Measurements from ENCODE around the gene CHRM1.

Gene CHRM1

DNA sequence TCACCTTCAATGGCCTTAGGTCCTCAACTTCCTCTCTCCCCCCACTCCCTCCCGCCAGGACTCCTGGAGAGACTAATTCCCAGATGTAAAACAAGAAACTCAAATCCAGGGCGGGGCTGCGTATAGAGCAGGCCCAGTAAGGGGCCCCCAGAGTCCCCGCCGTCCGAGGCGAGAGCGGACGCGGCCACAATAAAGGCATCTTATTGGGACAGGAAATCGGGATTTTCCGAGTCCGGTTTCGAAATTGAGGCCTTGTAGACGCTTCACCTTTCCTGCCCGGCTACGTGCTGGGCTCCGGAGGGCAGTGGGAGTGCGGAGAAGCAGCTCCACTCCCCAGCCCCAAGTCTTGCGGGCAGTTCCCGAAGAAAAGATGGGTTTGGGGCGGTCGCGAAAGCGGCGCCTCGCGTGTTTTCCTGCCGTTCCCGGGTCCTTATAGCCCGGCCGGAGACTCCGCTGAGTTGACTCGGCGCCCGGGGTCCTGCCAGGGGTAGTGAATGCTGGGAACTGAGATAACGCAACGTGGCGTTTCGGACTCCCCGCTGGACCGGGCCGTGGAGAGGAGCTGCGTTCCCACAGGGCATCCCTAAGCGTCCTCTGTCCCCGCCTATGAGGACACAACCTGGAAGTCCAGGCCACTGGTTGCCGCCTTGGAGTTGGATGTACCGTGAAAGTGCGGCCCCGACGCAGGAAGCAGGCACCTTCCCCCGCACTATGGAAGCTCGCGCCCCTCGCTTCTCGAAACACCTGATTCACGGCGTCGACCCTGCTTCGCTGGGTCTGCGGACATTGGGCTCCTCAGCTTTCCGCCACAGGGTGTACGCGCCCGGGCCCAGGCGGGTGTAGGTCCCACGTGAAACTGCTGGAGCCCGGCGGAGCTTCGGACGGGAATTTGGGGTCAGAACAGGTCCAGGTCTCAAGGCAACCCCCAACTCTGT lies 4.8 kb upstream of the CHRM1 start:
- DNase-seq, result no peak

DNA sequence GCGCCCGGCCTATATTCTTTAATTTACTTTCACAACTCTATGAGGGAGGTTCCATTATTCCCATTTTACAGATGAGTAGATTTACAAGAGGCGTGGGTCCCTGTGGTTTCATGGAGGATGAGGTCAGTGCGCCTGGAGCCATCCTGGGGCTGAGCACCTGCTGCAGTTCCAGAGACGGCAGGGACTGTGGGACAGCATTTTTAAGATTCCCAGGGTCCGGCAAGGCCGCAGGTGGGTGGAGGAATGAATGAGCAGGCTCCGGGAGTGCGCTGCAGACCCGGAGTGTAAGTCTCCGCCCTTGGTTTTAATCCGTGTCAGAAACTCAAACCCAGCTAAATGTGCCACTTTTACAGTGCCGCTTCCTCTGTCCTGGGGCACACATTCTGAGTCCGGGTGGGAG lies 4.1 kb upstream of the CHRM1 start:
- no peak for DNase-seq

DNA sequence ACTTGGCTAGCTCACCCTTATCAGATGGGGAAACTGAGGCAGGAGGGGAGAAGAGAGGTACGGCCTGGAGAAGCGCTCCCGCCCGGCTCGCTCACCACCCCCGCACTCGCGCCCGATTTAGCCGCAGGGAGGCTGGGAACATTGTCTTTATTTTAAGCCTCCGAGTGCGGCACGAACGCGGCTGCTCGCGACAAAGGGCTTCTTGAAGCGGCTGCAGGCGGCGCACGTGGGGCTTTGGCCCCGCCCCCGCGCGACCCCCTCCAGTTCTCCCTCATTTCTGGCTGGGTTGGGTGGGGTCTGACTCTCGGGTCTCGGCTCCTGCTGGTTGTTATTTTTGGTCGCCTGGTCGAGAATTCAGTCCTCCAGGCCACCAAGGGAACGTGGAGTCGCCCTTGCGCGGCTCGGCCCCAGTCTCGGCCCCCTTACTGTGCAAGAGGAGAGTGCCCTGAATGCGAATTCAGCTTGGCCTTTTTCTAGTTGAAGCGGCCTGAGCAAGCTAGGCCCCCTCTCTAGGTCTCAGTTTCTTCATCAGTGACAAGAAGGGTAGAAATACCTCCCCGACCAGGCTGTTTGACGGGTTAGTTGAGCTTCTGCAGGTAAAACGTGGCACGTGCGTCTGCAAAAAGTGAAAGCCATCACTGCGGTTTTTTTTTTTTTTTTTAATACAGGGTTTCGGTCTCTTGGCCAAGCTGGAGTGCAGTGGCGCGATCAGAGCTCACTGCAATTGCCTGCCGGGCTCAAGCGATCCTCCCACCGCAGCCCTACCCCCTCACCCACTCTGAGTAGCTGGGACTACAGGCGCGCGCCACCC lies 2.6 kb upstream of the CHRM1 start:
- no peak for DNase-seq

DNA sequence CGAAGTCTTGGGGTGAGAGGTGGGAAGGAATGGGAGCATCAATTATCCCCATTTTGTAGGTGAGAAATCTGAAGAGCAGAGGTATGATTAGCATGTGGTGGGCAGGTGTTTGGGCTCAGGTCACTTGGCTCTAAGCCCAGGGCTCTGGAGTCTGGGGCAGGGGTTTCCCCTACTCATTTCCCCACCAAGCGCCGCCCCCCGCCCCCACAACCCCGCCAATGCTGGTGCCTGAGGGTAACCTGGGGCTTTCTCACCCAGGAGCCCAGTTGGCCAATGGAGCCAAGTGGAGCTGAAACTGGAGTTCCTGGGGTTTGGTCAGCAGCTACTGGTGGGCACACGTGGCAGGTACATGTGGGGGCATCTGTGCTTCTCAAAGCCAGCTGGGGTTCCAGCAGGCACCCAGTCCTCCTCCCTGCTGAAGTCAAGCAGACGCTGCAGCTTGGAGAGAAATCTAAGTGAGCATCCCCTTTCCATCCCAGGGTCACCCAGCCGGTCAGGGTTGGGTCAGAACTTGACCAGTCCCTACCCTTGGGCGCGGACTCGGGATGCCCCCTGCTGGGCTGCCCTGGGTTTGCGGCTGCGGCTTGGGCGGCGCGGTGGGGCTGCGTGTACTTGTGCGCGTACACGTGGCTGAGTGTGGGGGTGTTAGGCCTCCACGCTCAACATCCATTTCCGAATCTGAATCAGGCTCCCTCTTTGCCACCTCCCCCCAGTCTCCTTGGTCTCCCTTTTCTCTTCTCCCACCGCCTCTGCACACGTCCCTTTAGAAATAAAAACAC lies 1.7 kb upstream of the CHRM1 start:
- no peak for DNase-seq

DNA sequence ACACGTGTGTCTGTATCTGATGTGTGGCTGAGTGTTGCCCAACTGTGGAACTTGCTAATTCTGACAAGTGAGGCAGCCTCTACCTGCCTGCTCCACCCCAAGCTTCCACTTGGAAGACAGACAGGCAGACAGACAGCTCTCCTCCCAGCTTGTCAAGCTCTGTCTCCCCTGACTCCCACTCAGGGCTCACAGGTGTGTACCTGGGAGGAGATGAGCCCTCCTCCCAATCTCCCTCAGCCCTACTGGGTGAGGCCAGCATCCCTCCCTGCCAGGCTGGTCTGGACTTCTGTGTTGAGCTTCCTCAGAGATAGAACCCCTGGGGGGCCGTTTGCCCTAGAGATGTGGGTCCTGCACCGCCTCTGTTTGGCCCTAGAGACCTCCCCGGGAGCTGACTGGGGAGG lies 1.0 kb upstream of the CHRM1 start:
- DNase-seq, result no peak

DNA sequence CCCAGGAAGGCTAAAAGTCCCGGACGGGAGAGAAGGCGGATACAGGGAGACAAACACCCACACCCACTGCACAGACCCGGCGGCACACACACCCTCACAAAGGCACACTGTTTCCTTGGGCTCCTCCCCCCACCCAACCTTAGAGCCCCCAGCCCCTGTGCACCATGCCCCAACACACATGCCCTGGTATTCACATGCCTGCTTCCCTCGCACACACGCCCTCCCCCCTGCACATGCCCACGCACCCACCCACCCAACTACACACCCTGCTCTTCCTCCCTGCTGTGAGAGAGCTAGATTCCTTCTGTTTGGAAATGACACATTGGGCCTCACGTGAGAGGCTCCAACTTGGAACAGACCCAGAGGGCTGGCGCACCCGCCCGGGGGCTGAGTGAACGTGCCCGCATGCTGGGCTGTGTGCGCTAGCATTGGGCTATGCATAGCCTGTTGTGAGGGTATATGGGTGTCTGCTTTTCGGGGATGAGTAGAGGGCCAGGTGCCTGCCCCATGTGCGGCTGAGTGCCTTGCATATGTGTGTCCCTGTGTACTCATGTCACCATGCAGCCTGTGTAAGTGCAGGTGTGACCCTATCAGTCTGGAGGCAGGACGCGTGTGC lies 518 bp upstream of the CHRM1 start:
- no peak for DNase-seq

DNA sequence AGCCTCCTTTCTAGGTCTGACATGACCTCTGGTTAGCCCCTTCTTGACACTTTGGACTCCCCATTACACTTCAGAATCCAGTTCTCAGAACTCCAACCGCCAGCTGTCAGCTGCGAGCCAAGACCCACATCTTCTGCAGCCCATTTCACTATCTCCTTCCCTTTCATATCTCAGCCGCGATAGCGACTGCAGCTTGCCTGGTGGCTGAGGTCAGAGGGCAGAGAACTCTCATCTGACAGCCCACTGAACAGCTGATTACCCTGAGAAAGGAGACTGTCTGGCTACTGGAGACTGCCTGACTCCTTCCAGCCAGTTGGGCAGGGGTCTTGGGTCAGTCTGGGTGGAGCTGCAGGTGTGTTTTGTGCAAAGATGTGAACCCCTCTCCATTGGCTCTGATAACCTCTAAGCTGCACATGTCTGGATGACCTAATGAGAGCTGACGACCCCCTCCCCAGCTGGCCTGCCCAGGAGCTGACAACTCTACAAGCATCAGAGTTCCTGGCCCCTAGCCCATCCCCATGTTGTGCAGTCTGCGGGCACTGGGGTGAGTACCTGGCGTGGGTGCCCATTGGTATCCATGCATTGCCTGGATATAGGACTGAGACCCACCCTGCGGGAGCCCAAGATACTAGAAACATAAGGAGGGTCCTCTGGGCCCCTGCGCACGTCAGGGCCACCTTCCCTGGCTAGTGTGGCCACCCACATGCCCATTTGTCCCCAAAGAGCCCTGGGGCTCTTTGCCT lies 1.1 kb downstream of the CHRM1 start:
- no peak for DNase-seq

DNA sequence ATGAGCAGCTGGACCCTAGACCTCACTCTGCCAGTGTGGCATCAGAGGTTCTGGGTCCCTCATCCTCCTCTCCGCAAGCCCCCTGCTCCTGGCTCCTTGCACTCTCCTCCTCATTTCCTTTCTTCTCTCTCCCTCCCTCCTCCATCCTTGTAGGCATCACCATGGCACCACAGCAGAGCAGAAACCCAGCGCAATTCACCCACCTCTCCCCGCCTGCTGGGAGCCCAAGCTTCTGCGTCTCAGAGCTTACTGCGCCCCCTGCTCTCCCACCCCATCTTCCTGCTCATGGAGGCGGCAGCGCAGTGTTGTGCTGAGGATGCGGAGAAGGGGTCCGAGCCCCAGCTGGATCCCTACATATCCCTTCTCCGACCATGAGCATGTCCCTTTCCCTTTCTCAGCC lies 1.7 kb downstream of the CHRM1 start:
- DNase-seq, result no peak

DNA sequence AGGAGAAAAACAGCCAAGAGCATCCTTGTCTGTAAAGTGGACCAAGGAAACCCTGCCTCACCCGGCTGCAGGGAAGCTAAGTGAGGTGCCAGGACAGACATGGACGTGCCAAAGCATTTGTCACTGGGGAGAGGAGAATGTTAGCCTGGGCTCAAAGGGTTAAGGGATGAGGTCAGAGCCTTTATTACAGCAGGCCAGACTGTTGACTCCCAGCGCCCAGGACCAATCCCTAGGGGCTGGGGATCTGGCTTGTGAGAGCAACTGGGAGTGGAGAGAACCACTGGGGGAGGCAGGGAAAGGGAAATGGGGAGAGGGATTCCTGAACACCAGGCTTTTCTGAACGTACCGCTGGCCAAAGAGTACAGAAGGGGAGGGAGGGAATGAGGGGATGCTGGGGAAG lies 2.6 kb downstream of the CHRM1 start:
- DNase-seq, result no peak

DNA sequence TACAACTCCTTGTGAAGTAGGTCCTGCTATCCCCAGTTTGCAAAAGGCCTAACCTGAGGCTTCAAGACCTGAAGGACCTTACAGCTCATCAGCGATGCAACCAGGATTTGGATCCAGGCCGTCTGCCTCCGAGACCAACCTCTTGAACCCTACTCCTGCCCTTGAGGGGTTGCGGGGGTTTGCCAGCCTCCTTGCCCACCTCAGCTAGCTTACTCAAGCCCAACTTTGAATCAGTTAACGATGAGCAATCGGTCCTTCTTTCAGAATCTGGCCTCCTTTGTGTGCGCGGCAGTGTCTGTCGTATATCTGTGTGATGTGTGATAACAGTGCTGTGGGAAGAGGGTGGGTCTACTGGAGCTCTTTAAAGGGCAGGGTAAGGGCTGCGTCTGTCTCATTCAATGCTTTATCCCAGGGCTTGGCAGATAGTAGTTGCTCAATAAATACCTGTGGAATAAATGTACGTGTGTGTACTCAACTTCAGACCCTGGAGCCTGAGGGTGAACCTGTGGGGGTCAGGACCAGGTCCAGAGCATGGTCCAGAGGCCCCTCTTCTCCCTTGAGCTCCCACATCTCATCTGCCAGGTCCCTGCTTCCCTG lies 3.2 kb downstream of the CHRM1 start:
- no peak for DNase-seq

DNA sequence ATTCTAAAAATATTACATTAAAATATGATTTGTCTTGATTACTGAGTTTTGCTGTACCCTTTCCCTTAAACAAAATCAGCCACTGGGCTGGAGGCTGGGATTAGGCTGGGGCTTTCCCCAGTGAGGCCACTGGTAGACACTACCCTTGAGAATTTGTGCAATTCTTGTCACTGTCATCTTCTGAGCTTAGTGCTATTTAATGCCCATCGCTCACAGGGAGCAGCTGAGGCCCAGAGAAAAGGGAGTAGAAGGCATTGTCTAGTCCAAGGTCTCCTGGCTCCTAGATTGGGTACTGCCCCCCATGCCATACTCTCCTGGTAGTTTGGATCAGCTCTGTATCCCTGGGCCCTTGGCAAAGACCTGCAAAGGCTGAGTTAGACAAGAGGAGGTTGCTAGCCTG lies 6.7 kb downstream of the CHRM1 start:
- DNase-seq, result no peak

DNA sequence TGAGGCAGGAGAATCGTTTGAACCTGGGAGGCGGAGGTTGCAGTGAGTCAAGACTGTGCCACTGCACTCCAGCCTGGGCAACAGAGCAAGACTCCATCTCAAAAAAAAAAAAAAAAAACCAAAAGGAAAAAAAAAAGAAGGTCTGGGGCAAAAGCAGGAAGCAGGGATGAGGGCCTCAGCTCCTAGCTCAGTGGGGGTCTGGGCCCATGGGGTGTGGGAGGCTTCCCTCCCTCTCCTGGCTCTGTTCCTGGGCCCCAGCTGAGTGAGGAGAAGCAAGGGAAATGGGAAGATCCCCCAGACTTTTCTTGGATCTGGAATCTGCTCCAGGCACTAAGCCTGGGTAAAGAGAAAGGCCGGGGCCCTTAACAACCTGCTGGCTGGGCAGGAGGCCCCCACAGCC lies 8.9 kb downstream of the CHRM1 start:
- no peak for DNase-seq

DNA sequence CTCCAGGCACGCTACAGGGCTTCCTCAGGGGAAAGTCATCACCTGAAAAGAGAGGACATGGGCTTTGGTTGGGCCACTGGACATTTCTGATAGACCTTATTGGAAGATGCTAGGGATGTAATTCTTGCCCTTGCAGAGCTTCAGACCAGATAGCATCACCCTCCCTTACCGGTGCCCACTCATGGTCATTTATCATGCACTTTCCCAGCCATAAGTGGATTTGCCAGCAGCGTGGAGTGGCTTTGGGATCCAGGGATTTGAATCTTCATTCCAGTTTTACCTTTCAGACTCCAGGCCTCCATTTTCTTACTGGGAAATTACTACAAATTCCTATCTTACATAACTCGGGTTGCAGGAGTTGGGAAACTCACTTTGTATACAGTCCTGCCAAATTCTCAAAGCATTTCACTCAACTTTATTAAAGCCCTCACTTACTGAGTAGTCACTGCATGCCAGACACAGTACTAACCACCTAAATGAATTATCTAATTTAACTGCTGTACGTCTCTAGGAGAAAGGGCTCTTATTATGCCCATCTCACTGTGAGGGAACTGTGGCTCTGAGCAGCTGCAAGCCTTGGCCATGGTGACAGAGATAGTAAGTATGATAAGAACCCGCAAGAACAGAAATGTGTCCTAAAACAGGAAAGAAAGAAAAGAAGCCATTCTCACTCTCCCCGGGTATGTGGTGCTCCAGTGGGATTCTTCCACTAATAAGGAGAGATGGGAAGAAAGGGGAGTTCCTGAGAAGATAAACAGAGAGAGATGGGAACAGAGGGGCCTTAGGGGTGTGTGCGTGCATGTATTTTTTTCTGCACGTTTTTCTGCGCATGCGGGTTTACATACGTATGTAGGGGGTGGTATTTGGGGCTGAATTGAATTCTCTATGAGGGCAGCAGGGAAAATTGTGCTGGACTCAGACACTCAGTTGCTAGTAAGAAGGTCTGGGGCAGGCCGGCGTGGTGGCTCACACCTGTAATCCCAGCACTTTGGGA lies 9.7 kb downstream of the CHRM1 start:
- DNase-seq, result no peak

DNA sequence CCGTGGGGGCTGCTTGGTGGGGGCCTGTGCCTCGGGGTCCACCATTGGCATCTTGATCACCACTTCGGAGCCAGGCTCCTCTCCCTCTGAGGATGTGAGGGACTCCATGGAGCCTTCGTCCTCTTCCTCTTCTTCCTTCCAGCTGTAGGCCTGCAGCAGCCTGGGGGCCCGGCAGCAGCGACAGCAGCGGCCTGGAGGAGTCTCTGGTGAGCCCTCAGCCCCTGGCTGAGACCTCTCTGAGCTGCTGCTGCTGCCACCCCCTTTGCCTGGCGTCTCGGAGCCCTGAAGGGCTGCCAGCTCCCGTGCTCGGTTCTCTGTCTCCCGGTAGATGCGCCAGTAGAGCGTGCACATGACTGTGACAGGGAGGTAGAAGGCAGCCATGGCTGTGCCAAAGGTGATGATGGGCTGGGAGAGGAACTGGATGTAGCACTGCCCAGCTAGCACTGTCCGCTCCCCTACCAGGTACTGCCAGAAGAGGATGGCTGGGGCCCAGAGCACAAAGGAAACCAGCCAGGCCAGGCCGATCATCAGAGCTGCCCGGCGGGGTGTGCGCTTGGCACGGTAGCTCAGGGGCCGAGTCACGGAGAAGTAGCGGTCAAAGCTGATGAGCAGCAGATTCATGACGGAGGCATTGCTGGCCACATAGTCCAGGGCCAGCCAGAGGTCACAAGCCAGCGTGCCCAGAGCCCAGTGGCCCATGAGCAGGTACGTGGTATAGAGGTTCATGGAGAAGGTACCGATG lies 10.9 kb downstream of the CHRM1 start:
- DNase-seq, result no peak

DNA sequence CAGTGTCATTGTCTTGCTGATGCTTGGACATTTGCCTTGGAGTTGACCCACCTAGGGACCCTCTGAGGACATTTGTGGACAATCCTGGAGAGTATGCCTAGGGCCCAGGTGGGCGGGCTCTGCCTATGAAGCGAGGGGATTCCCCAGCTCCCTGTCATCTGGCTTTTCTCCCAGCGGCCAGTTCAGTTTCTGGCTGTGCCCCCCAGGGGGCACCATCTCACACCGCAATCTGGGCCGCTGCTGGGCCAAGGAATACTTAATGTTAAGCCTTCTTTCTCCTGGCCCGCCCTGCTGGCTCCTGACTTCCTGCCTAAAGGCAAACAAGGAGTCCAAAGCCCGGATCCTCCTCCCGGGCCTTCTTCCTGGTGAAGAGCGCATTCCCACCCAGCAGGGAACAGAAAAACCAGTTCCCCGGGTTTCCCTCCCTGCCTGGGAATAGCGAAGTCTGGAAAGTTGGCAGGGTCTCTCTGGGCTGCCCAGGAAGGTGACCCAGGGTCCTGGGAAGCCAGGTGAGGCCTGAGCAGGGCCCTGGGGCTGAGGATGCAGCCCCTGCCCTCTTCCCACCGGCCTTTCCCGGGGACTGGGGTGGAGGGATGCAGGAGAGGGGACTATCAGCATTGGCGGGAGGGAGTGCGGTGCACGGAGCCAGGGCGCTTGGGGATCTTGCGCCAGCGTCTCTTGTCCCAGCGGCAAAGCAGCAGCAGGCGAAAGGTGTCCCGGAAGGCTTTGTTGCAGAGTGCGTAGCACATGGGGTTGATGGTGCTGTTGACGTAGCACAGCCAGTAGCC lies 11.9 kb downstream of the CHRM1 start:
- no peak for DNase-seq

DNA sequence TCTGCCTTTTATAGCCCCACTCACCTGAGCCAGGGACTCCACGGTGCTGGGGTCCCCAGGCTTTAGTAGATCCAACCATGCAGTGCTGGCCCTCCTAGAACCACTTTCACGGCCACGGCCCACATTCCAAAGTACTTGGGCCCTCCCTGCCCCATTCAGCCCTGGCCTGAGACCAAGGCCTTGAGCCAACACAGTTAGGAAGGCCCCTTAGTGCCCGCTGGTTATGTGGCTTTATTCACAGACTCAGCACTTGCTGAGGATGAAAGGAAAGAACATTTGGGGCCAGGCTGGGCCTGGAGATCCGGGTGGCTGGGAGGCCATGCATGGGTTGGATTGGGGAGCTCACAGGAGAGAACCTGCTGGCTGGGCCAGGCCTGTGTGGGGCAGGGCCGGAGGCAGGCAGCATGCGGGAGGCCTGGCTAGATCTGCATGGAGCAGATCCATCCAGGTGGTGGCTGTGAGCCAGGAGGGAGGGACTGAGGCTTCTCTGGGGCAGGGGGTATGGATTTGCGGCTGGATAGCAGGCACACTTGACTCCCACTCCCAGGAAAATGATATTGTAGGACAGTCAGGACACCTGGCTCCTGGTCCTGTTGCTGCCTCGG lies 12.6 kb downstream of the CHRM1 start:
- no peak for DNase-seq

DNA sequence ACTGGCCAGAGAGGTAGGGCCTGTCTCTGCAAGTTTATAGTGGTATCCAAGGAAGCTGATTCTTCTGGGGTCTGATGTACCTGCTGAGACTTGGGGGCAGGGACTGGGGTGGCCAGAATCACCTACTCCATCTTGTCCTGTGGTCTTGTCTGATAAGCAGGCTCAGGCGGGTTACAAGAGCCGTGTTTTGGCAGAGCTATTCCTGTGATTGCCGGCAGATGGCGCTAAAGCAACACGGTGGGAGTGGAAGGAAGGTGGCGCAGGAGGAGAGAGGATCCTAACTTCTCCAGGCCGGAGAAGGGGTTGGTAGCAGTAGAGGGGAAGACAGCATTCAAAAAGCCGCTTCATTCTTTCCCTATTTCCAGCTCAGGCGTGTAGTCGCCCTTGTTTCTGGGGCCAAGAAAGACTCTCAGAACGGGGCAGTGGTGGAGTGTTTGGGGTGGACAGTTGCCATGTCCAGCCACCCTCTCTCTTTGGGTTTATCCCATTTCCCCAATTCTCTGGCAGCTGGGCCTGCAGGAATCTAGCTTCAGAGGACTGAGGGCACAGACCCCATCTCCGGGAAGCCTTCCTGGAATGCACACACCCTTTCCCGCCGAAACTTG lies 15.1 kb downstream of the CHRM1 start:
- peak; percentile 39 for DNase-seq

DNA sequence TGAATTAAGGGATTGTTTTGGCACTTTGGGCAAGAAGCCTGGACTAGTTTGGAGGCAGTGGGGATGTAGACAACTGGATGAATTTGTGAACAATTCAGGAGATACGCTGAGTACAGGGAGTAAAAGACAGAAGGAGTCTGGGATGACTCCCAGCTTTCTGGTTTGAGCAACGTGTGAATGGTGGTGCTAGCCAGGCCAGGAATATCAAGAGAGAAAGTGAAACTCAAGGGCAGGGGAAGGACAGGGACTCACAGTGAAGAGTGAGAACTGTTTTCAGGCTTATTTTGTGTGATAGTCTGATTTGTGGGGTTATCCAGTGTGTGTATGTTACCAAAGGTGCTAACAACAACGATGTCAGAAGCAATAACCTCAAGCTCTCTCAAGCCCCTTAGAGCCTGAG lies 15.9 kb downstream of the CHRM1 start:
- no peak for DNase-seq

Measured in NCI-H1417 treated with DMSO at 0.1 percent for 48 hours (cell line).